Gastroesophageal sphincter (tissue), 4 donors: ENCODE data around the gene SEC23B. TPM values are rescaled to one million over a fixed set of nuclear protein-coding genes. Genes with fewer than 3 reads are reported as not detected.
"Not testable (repeated sequence)": the region's sequence is repeated elsewhere in the genome, so short reads cannot be mapped to it uniquely, and the experiment has no call there.

Experiments
- ATAC-seq: fragments of 150-250 bp; one replicate; pipeline ENCODE4 v1.9.1; 2016; ENCODE audit warnings: mild to moderate bottlenecking, moderate library complexity
- H3K27ac ChIP-seq, 4 donors: fragments of 200-600 bp; sonication (generic) in 3 of 4; 1 replicate in 3 of 4; 2 replicates in 1 of 4; pipeline ENCODE4 v1.5.1; 2016 to 2019
- H3K27me3 ChIP-seq: fragments of 200-600 bp; sonication (generic); one replicate; pipeline ENCODE4 v1.5.1; 2019
- H3K36me3 ChIP-seq, 2 donors: fragments of 200-600 bp; sonication (generic); one replicate each; pipeline ENCODE4 v1.5.1; 2019; ENCODE audit warnings: control low read depth in 1 of 2
- H3K4me1 ChIP-seq, 3 donors: fragments of 200-600 bp; sonication (generic); 1 replicate in 2 of 3; 2 replicates in 1 of 3; pipeline ENCODE4 v1.5.1; 2016 to 2019; ENCODE audit warnings: control low read depth in 2 of 3
- H3K4me3 ChIP-seq, 2 donors: fragments of 200-600 bp; sonication (generic); one replicate each; pipeline ENCODE4 v1.5.1; 2019; ENCODE audit warnings: mild to moderate bottlenecking in 1 of 2, moderate library complexity in 1 of 2
- H3K9me3 ChIP-seq, 3 donors: fragments of 200-600 bp; sonication (generic); one replicate each; pipeline ENCODE4 v1.5.1; 2017 to 2019; ENCODE audit warnings: control low read depth in 2 of 3
- EP300 ChIP-seq: sonication (generic); formaldehyde crosslinking; IDR thresholded peaks from one replicate; pipeline ENCODE4 v1.6.1; 2017; ENCODE audit warnings: antibody characterized with exemption, mild to moderate bottlenecking
- POLR2A ChIP-seq, 2 donors: fragments of 450-650 bp; IDR thresholded peaks; one replicate each; pipeline ENCODE4 v1.6.1; 2017; ENCODE audit warnings: antibody characterized with exemption in 2 of 2, mild to moderate bottlenecking in 2 of 2, moderate library complexity in 1 of 2
- POLR2AphosphoS5 ChIP-seq: sonication (generic); formaldehyde crosslinking; IDR thresholded peaks from one replicate; pipeline ENCODE4 v1.6.1; 2017; ENCODE audit warnings: antibody characterized with exemption
- WGBS, 2 donors: methylation state at CpG; one replicate each; pipeline ENCODE4 v1.1.5; 2018; ENCODE audit warnings: low coverage in 1 of 2; 5-methylcytosine and 5-hydroxymethylcytosine counted together
- total RNA-seq, 4 donors: library from RNA; depleted of rRNA; stranded (reverse); fragments of >200 nt; gene quantifications; one replicate each; pipeline ENCODE4 v1.1.0, GENCODE V29; 2016
- TF ChIP-seq, protein P1 (sequence below), 4 experiments: fragments of 200-600 bp in 2 of 4; fragments of 450-650 bp in 2 of 4; sonication (generic) in 1 of 4; IDR thresholded peaks; one replicate each; pipeline ENCODE4 v1.5.1; 2017 to 2019; ENCODE audit warnings: antibody characterized with exemption in 4 of 4, mild to moderate bottlenecking in 2 of 4, moderate library complexity in 2 of 4

SEC23B gene
- total RNA-seq, 4 donors from 2014 or later: 18.6 to 27.5 (median 20.2) TPM

DNA sequence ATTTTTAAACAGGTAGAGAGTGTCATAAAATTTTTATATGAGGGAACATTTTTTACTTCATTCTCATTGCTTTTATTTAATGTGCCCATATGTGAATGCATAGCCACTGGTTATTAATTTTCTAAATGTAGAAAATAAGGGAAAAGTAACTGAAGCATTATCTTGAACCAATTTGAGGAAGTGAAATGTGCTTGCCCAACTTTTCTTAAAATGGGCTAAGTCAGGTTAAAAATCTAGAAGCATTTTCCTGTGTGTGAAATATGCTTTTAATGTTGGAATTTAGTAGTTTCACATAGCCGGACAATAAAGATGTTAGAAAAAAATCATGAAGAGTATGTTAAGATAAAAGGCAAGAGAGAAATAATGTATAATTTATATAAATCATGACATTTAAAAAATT lies 3.8 kb downstream of the SEC23B start:
- H3K27me3 ChIP-seq: no peaks in the 10 kb centered on the region
- WGBS, 2 donors: 62 to 93% methylated on average over 1 of the region's 1 CpG
- H3K4me3 ChIP-seq: no peak overlapping the region
- no peaks in the 10 kb centered on the region for H3K9me3 ChIP-seq
- peaks cover 0 to 67% of the 10 kb centered on the region in 2 donors for H3K36me3 ChIP-seq
- ATAC-seq: no peak
- peaks cover 0 to 20% (median 7%) of the 10 kb centered on the region in 3 donors for H3K4me1 ChIP-seq
- no peak overlapping the region for H3K27ac ChIP-seq
- TF ChIP-seq POLR2AphosphoS5 (no peak), POLR2A (IDR thresholded peaks at IDR 0.05) (no peak), EP300 (no peak)
- TF ChIP-seq, protein P1, sequence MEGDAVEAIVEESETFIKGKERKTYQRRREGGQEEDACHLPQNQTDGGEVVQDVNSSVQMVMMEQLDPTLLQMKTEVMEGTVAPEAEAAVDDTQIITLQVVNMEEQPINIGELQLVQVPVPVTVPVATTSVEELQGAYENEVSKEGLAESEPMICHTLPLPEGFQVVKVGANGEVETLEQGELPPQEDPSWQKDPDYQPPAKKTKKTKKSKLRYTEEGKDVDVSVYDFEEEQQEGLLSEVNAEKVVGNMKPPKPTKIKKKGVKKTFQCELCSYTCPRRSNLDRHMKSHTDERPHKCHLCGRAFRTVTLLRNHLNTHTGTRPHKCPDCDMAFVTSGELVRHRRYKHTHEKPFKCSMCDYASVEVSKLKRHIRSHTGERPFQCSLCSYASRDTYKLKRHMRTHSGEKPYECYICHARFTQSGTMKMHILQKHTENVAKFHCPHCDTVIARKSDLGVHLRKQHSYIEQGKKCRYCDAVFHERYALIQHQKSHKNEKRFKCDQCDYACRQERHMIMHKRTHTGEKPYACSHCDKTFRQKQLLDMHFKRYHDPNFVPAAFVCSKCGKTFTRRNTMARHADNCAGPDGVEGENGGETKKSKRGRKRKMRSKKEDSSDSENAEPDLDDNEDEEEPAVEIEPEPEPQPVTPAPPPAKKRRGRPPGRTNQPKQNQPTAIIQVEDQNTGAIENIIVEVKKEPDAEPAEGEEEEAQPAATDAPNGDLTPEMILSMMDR (IDR thresholded peaks at IDR 0.05): no peak

DNA sequence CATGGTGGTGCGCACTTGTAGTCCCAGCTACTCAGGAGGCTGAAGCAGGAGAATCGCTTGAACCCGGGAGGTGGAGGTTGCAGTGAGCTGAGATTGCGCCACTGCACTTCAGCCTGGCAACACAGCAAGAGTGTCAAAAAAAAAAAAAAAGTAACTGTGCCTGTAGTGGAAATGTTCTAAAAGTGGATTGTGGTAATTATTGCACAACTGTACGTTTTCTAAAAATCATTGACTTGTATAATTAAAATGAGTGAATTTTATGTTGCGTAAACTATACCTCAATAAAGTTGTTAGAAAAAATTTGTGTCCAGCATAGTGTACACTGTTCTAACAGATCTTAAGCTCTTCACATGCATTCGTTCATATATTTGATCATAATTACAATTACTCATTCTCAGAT lies 5.5 kb downstream of the SEC23B start:
- no peak overlapping the region for H3K4me3 ChIP-seq
- H3K27me3 ChIP-seq: no peaks in the 10 kb centered on the region
- 85 to 87% methylated on average over 5 to 7 of the region's 7 CpGs for WGBS, 2 donors
- peaks cover 0 to 12% (median 7%) of the 10 kb centered on the region in 3 donors for H3K4me1 ChIP-seq
- ATAC-seq: no peak
- H3K9me3 ChIP-seq: no peaks in the 10 kb centered on the region
- H3K36me3 ChIP-seq: peaks cover 0 to 83% of the 10 kb centered on the region in 2 donors
- TF ChIP-seq POLR2AphosphoS5 (no peak), EP300 (no peak), POLR2A (IDR thresholded peaks at IDR 0.05) (no peak)
- TF ChIP-seq, protein P1 (IDR thresholded peaks at IDR 0.05): no peak
- no peak overlapping the region for H3K27ac ChIP-seq

DNA sequence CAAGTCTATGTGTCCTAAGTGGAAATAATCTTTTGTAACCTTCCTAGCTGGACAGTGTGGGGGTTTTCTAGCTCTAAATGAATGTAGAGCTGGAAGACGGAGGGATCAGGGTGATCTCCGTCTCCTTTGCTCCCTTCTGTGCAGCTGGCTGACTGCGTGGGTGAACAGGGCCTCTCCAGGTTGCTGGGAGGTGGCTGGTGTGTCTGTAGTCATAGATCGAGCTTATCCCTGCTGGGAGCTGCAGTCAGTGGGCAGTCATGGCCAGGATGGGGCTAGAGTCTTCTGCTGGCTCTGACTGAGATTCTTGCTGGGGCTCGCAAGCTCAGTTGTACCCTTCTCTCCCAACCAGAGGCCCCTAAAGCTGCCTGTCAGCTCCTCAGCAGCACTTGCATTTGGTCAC lies 6.4 kb downstream of the SEC23B start:
- Histone ChIP-seq H3K27ac (no peak overlapping the region), H3K9me3 (no peaks in the 10 kb centered on the region), H3K4me1 (peaks cover 0 to 3% (median 0%) of the 10 kb centered on the region in 3 donors), H3K27me3 (no peaks in the 10 kb centered on the region), H3K36me3 (peaks cover 0 to 83% of the 10 kb centered on the region in 2 donors), H3K4me3 (no peak overlapping the region)
- WGBS, 2 donors: 88 to 100% methylated on average over 4 to 5 of the region's 5 CpGs
- TF ChIP-seq POLR2A (IDR thresholded peaks at IDR 0.05): no peak
- ATAC-seq: no peak

DNA sequence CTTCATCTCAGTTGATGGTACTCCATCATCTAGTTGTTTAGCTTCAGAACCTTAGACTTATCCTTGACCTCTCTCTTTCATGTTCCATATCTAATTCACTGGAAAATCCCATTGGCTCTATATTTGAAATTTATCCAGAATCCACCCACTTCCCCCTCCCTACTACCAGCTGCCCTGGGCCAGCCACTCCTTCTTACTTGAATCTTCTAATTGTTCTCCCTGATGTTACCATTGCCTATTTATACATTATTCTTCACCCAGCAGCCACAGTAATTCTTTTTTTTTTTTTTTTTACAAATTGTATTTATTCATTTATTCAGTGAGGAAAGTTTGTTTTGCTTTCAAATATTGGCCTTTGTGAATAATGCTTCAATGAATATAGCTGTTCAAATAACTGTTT lies 8.2 kb downstream of the SEC23B start:
- Histone ChIP-seq H3K4me3 (no peak overlapping the region), H3K4me1 (no peaks in the 10 kb centered on the region), H3K27ac (no peak overlapping the region), H3K9me3 (no peaks in the 10 kb centered on the region), H3K27me3 (no peaks in the 10 kb centered on the region), H3K36me3 (peaks cover 0 to 70% of the 10 kb centered on the region in 2 donors)
- no peak for ATAC-seq
- TF ChIP-seq POLR2A (IDR thresholded peaks at IDR 0.05): no peak
- no peak for TF ChIP-seq POLR2AphosphoS5
- TF ChIP-seq, protein P1 (IDR thresholded peaks at IDR 0.05): no peak
- no peak for TF ChIP-seq EP300

DNA sequence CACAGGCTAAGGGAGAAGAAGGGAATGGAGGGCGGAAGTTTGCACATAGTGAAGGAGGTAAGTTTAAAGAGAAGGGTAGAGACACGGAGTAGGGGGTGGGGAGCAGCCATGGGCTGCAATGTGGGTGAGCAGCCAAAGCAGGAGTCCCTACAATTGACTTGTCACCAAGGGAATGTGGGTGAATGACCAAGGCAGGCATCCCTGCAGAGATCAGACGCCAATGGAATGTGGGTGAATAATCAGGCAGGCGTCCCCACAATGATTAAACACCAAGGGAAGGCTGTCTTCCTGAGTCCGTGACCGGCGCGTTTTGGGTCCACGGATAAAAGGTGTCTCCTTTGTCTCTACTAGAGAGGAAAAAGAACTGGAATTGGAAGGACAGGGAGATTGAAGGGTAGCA lies 14.3 kb downstream of the SEC23B start:
- 96% methylated on average over 9 of the region's 9 CpGs for WGBS, 2 donors

DNA sequence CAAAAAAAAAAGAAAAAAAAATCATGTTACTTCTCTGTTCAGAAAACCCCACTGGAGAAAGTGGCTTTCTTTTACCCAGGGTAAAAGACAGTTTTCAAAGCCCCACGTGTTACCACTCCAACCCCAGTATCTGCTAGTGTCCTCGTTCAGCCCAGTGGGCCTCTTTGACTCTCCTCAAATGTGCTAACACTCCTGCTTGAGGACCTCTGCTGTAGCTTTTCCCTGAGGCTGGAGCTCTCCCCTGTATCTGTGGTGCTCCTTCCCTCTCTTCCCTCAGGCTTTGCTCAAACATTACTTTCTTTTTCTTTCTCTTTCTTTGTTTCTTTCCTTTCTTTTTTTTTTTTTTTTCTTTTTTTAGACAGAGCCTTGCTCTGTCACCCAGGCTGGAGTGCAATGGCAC lies 15.3 kb downstream of the SEC23B start:
- Histone ChIP-seq H3K9me3 (no peaks in the 10 kb centered on the region), H3K27ac (no peak overlapping the region), H3K27me3 (no peaks in the 10 kb centered on the region), H3K4me3 (no peak overlapping the region), H3K36me3 (peaks cover 4 to 52% of the 10 kb centered on the region in 2 donors), H3K4me1 (no peaks in the 10 kb centered on the region)
- TF ChIP-seq, protein P1 (IDR thresholded peaks at IDR 0.05): no peak
- TF ChIP-seq EP300: no peak
- TF ChIP-seq POLR2AphosphoS5: no peak
- TF ChIP-seq POLR2A (IDR thresholded peaks at IDR 0.05): no peak
- no peak for ATAC-seq
- 85 to 100% methylated on average over 2 of the region's 2 CpGs for WGBS, 2 donors

More for the DNA sequence above, 14.3 kb downstream of the SEC23B start:
- not testable (repeated sequence) for ATAC-seq, H3K27me3 ChIP-seq, H3K4me1 ChIP-seq, H3K27ac ChIP-seq, H3K9me3 ChIP-seq, H3K4me3 ChIP-seq
- H3K36me3 ChIP-seq: peaks cover 4 to 52% of the 10 kb centered on the region in 2 donors
